ENCODE results near the gene SCNN1G.
A peak's percentile ranks its signal among the peaks of the same experiment; 100 is the strongest.

Gene SCNN1G

GRCh38 chr16:23202166-23202565, 19.6 kb downstream of the SCNN1G start:
- no peak for DNase-seq

- peak; percentile 85 for DNase-seq
These were observed 24.4 kb downstream of the SCNN1G start for GRCh38 chr16:23206986-23207385.

- DNase-seq = peak; percentile 99
These were observed 24.9 kb downstream of the SCNN1G start for GRCh38 chr16:23207485-23207884.

- no peak for DNase-seq
These were observed 27.1 kb downstream of the SCNN1G start for GRCh38 chr16:23209606-23210005.

- no peak for DNase-seq
These were observed 31.3 kb downstream of the SCNN1G start for GRCh38 chr16:23213831-23214230.

GRCh38 chr16:23214796-23215195, 32.3 kb downstream of the SCNN1G start:
- DNase-seq = no peak

- no peak for DNase-seq
These were observed 32.9 kb downstream of the SCNN1G start for GRCh38 chr16:23215435-23215834.

- DNase-seq = no peak
These were observed 34.2 kb downstream of the SCNN1G start for GRCh38 chr16:23216658-23217246.

- no peak for DNase-seq
These were observed 35.1 kb downstream of the SCNN1G start for GRCh38 chr16:23217646-23218045.

- no peak for DNase-seq
These were observed 40.4 kb downstream of the SCNN1G start for GRCh38 chr16:23222929-23223328.

- DNase-seq = no peak
These were observed 40.8 kb downstream of the SCNN1G start for GRCh38 chr16:23223368-23223767.

- DNase-seq = no peak
These were observed 42.6 kb downstream of the SCNN1G start for GRCh38 chr16:23225109-23225508.

- no peak for DNase-seq
These were observed 43.1 kb downstream of the SCNN1G start for GRCh38 chr16:23225634-23226033.

GRCh38 chr16:23227529-23227928, 45.0 kb downstream of the SCNN1G start:
- DNase-seq = no peak

GRCh38 chr16:23229714-23230113, 47.2 kb downstream of the SCNN1G start:
- no peak for DNase-seq

- peak; percentile 78 for DNase-seq
These were observed 50.3 kb downstream of the SCNN1G start for GRCh38 chr16:23232806-23233205.

GRCh38 chr16:23235176-23235575, 52.6 kb downstream of the SCNN1G start:
- no peak for DNase-seq

- no peak for DNase-seq
These were observed 54.4 kb downstream of the SCNN1G start for GRCh38 chr16:23236983-23237382.

- no peak for DNase-seq
These were observed 58.4 kb downstream of the SCNN1G start for GRCh38 chr16:23240994-23241393.

- DNase-seq = no peak
These were observed 61.6 kb downstream of the SCNN1G start for GRCh38 chr16:23244122-23244521.

- no peak for DNase-seq
These were observed 62.7 kb downstream of the SCNN1G start for GRCh38 chr16:23245268-23245667.

GRCh38 chr16:23248261-23249194, 66.0 kb downstream of the SCNN1G start:
- DNase-seq = no peak

- no peak for DNase-seq
These were observed 67.3 kb downstream of the SCNN1G start for GRCh38 chr16:23249830-23250229.

- no peak for DNase-seq
These were observed 69.8 kb downstream of the SCNN1G start for GRCh38 chr16:23252310-23252709.
